Panc1 (cell line): ENCODE results near the gene GPR153. TPM values are rescaled to one million over a fixed set of nuclear protein-coding genes. Genes with fewer than 3 reads are reported as not detected.

Experiments used
- ATAC-seq: fragments of 200-7000 bp; cut with Tn5 transposase; 2 replicates; pipeline ENCODE4 v1.9.1; 2020; ENCODE audit warnings: mild to moderate bottlenecking, moderate library complexity
- BruUV-seq: library from RNA; stranded (reverse); fragments of 400-500 nt; replicated peaks from 2 replicates; lab custom pipeline; 2021; lab: Mats Ljungman, UMichigan
- CTCF ChIA-PET: fragments of 300-600 bp; sonication (Branson Sonifier 250); formaldehyde crosslinking; loops from one replicate; lab custom pipeline; 2022; ENCODE audit warnings: antibody characterized with exemption; lab: Charles Lee
- POLR2A ChIA-PET: fragments of 300-600 bp; sonication (Branson Sonifier 250); formaldehyde crosslinking; loops from one replicate; lab custom pipeline; 2022; ENCODE audit warnings: antibody characterized with exemption; lab: Charles Lee
- DNase-seq: peaks from one replicate; pipeline ENCODE4 v3.0.0-alpha.2; 2010; ENCODE audit warnings: low read depth, low spot score
- H3K27ac ChIP-seq: 2 replicates; pipeline ENCODE4 v1.5.1; 2011; ENCODE audit warnings: mild to moderate bottlenecking, low read length, inconsistent platforms
- H3K27me3 ChIP-seq: fragments of 200-500 bp; sonication (Bioruptor generic); 2 replicates; pipeline ENCODE4 v1.6.0; 2014; ENCODE audit warnings: low read length, inconsistent platforms; ENCODE audit not compliant: control insufficient read depth, insufficient read depth
- H3K36me3 ChIP-seq: fragments of 200-500 bp; sonication (Bioruptor generic); 2 replicates; pipeline ENCODE4 v1.5.1; 2014; ENCODE audit warnings: inconsistent platforms, mild to moderate bottlenecking, low read length, moderate library complexity; ENCODE audit not compliant: control insufficient read depth, insufficient read depth
- H3K4me1 ChIP-seq: 2 replicates; pipeline ENCODE4 v1.5.1; 2011; ENCODE audit warnings: inconsistent platforms, mild to moderate bottlenecking, low read length, moderate library complexity; ENCODE audit not compliant: control insufficient read depth, insufficient read depth
- H3K4me3 ChIP-seq, 2 experiments: 2 replicates each; pipeline ENCODE4 v1.5.1; 2011 to 2012; ENCODE audit warnings: low read depth in 2 of 2, low read length in 2 of 2, mild to moderate bottlenecking in 2 of 2, inconsistent platforms in 1 of 2, moderate library complexity in 1 of 2
- H3K9me3 ChIP-seq: fragments of 200-500 bp; sonication (Bioruptor generic); 2 replicates; pipeline ENCODE4 v1.5.1; 2014; ENCODE audit warnings: low read depth, mild to moderate bottlenecking, inconsistent platforms, low read length, moderate library complexity; ENCODE audit not compliant: control insufficient read depth, insufficient read depth
- CTCF ChIP-seq: fragments of 450-650 bp; IDR thresholded peaks from 2 replicates; pipeline ENCODE4 v1.5.1; 2017; ENCODE audit warnings: mild to moderate bottlenecking
- POLR2AphosphoS5 ChIP-seq: IDR thresholded peaks from 2 replicates; pipeline ENCODE4 v1.6.1; 2012; ENCODE audit warnings: mild to moderate bottlenecking, low read depth, low read length, moderate library complexity
- REST ChIP-seq, 2 experiments: IDR thresholded peaks; 2 replicates each; pipeline ENCODE4 v1.6.1; 2011 to 2012; ENCODE audit warnings: low read depth in 2 of 2, control low read depth in 1 of 2, low read length in 1 of 2, mild to moderate bottlenecking in 1 of 2, moderate library complexity in 1 of 2; ENCODE audit not compliant: insufficient read depth in 1 of 2
- SIN3A ChIP-seq: IDR thresholded peaks from 2 replicates; pipeline ENCODE4 v1.6.1; 2012; ENCODE audit warnings: low read depth, mild to moderate bottlenecking, low read length, moderate library complexity, borderline replicate concordance; ENCODE audit not compliant: insufficient read depth
- TCF7L2 ChIP-seq: IDR thresholded peaks from 2 replicates; pipeline ENCODE4 v1.6.1; 2011; ENCODE audit warnings: mild to moderate bottlenecking, low read depth, low read length, inconsistent platforms
- in situ Hi-C: cut with HindIII; loops from 2 replicates; pipeline ENCODE4 v1.10.0; 2016; ENCODE audit warnings: low sequenced_read_pairs, low pct_unique_long_range_greater_than_20kb
- intact Hi-C: fragments of 100-400 bp; cut with micrococcal nuclease; formaldehyde crosslinking; loops from one replicate; pipeline ENCODE4 v1.10.0; 2022; ENCODE audit not compliant: unreplicated experiment
- total RNA-seq: library from RNA; stranded (reverse); gene quantifications from one replicate; pipeline ENCODE4 v1.2.1, GENCODE V29; 2021; ENCODE audit not compliant: unreplicated experiment

Gene GPR153
- total RNA-seq, 1 experiment from 2014 or later = 5.5 TPM

- ATAC-seq (no peak), DNase-seq (no peak)
- POLR2A ChIA-PET = no interaction called here
- CTCF ChIA-PET = no interaction called here
- Histone ChIP-seq H3K4me3 (no peak overlapping the region), H3K27me3 (no peaks in the 10 kb centered on the region), H3K4me1 (peaks cover 15% of the 10 kb centered on the region), H3K36me3 (peaks cover 21% of the 10 kb centered on the region), H3K27ac (no peak overlapping the region), H3K9me3 (no peaks in the 10 kb centered on the region)
- BruUV-seq = no TSS peak
- in situ Hi-C loops (no loop called here), intact Hi-C loops (no loop called here)
- TF ChIP-seq TCF7L2 = no peak
Measured at GRCh38 chr1:6202256-6202655, 58.6 kb downstream of the GPR153 start.

- Histone ChIP-seq H3K4me3 (peak overlapping the region; percentile 86 to 96), H3K27ac (peak overlapping the region; percentile 99), H3K9me3 (no peaks in the 10 kb centered on the region), H3K27me3 (no peaks in the 10 kb centered on the region), H3K36me3 (peaks cover 26% of the 10 kb centered on the region), H3K4me1 (peaks cover 15% of the 10 kb centered on the region)
- intact Hi-C loops = no loop called here
- CTCF ChIA-PET = no interaction called here
- no TSS peak for BruUV-seq
- TF ChIP-seq CTCF (no peak), TCF7L2 (no peak), REST (IDR thresholded peaks at IDR 0.05; ENCODE audit: insufficient read depth in 1 of 2, low read depth in 2 of 2, low read length in 1 of 2) (no peak), SIN3A (no peak), POLR2AphosphoS5 (no peak)
- ATAC-seq (no peak), DNase-seq (no peak)
- in situ Hi-C loops = no loop called here
- POLR2A ChIA-PET = no interaction called here
Measured at GRCh38 chr1:6200188-6200809, 60.6 kb downstream of the GPR153 start.
